Endothelial cell of hepatic sinusoid (primary cell): ENCODE data around the gene CFAP74.

ENCODE experiments used
- in situ Hi-C: cut with HindIII; loops from 2 replicates; pipeline ENCODE4 v1.10.0; 2017; ENCODE audit warnings: low sequenced_read_pairs

CFAP74 gene

GRCh38 chr1:1929639-1930545 lies 73.7 kb downstream of the CFAP74 start:
- in situ Hi-C loops = loop anchor here (5.0 kb wide), 1 partner anchor 62 kb away; no protein-coding TSS in a partner anchor

GRCh38 chr1:1929102-1929638 lies 74.4 kb downstream of the CFAP74 start:
- in situ Hi-C loops = no loop called here

DNA sequence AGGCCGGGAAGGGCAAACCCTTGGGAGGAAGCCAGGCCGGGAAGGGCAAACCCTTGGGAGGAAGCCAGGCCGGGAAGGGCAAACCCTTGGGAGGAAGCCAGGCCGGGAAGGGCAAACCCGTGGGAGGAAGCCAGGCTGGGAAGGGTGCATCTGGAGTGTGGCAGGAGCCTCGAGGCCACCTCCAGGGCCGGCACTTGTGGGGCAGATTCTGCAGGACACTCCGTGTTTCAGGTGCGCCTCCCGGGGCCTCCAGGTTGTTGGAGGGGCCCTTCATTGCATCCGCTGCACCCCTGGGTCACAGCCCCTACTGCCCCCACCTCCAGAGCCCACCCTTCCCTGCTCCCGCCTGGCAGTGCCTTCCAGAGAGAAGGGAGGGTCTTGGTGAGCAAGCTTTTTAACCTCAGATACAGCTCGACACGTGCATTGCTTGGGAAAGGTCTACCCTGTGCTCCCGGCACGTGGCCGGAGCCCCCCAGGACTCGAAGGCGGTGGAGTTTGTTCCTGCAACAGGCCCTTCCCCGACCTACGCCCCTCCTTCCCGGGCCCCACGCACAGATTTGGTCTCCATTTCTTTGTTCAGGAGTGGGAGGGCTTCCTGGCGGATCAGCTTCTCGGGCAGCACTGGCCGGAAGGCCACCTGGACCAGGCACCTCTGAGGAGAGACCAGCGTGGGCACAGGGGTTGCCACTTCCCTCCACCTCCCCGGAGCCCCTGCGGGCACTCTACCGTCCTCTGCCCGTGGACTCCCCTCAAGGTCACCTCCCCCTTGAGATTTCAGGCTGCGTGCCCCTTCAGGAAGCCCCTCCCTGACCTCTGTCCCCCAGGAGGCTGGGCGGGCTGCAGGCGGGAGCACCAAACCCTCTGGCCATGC lies 75.1 kb downstream of the CFAP74 start:
- in situ Hi-C loops = no loop called here

DNA sequence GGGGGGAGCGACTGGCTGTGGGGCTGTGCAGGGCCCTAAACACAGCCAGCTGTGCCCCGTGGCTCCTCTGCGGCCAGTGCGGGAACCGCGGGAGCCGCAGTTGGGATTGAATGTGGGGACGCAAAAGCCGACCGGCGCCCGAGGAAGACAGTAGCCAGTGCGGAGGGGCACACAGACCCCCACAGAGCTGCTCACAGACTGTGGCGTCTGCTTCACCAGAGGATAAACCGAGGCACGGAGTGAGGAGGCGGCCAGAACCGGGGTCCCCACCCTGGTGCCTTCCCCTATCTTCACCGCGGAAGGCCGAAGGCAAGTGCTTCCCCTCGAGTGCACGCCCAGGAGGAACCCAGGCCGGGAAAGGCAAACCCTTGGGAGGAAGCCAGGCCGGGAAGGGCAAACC lies 75.8 kb downstream of the CFAP74 start:
- in situ Hi-C loops = no loop called here

DNA sequence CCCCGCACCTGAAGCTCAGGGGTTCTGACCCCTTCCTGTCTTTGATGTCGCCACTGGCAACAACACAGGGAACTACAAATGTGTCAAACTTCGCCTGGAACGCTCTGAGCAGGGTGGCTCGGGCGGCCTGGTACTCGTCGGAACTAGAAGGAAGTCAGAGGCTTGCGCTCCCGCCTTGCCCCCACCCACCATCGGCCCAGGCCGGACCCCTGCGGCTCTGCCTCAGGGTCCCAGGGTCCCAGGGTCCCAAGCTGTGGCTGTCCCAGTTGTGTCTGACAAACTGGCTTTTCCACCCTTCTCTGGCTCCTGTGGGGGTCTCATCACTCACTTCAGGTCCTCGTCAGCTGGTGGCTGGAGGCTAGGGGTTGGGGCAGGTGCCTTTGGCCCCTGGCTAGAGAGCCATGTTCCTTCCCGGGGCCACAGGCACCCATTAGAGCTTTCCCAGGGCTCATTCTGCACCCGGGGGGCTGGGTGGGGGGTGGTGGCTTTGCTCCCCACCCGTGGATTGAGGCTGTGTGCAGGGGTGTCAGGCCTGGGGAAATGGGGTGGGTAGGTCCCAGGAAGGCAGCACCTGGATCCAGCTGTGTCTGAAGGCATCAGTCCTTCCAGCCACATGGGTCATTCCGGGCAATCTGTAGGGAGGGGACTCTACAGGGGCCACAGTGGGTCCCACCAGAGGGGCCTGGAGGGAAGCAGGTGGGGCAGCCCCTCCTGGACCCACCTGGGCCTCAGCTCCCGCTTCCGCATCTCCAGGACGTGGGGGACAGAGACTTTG lies 76.5 kb downstream of the CFAP74 start:
- in situ Hi-C loops = no loop called here

GRCh38 chr1:1926346-1926811 lies 77.2 kb downstream of the CFAP74 start:
- in situ Hi-C loops = no loop called here

- in situ Hi-C loops = no loop called here
Measured at GRCh38 chr1:1925437-1926345, 77.9 kb downstream of the CFAP74 start.

- in situ Hi-C loops = no loop called here
Measured at GRCh38 chr1:1924849-1925248, 78.7 kb downstream of the CFAP74 start.

GRCh38 chr1:1924386-1924785 lies 79.2 kb downstream of the CFAP74 start:
- in situ Hi-C loops = no loop called here

- in situ Hi-C loops = no loop called here
Measured at GRCh38 chr1:1922956-1923833, 80.4 kb downstream of the CFAP74 start.

- in situ Hi-C loops = no loop called here
Measured at GRCh38 chr1:1922702-1922955, 81.0 kb downstream of the CFAP74 start.

- in situ Hi-C loops = no loop called here
Measured at GRCh38 chr1:1921901-1922701, 81.5 kb downstream of the CFAP74 start.

DNA sequence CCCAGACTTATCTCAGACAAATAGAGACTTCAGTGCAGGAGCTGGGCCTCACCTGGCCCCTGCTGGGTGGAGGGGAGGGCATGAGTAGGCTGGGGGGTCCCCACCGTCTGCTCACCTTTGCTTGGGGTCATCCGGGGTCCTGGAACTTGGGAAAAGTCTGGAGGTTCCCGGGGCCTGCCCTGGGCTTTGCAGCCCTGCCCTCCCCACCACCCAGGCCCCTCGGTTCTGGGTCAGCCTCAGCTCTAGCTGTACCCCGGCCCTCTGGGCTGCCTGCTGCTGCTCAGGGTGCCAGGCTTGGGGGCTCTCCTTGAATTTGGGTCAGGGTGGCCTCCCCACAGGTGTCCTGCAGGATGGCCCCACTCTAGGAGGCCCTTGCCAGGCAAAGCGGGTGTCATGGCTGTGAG lies 82.1 kb downstream of the CFAP74 start:
- in situ Hi-C loops = no loop called here

DNA sequence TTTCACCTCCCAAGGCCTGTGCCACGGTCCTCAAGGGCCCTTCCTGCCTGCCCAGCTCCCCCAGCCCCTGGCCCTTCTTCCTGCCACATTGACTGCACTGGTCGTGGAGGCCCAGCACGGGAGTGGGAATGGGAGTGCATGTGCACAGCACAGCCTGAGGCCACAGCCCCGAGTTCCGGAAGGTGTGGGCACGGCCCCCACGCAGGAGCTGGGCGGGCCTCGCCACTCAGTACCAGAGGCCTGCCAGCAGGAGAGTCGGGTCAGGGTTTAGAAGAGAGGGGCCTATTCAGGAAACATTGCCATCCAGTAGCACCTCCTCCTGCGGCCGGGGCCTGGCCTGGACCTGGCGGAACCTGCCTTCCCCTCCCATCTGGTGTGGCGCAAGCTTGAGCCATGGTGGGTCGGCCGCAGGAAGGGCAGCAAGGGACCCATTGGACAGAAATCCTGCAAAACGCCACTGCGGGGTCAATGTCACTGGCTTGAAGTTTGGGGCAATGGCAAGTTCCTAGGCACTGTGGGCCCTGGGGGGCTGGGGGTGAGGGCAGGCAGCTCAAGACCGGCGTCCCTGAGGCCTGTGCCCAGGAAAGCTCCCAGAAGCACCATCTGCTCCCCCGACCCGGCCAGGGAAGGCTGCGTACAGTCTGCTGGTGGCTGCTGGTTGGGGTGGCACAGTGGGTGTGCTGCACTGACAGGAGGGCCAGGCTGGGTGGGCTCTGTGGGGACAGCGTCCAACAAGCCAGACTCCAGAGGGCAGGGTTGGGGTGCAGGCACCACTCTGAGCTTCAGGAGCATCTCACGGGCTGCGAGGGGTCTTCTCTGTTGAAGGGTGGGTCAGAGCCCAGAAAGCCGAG lies 82.8 kb downstream of the CFAP74 start:
- in situ Hi-C loops = no loop called here

DNA sequence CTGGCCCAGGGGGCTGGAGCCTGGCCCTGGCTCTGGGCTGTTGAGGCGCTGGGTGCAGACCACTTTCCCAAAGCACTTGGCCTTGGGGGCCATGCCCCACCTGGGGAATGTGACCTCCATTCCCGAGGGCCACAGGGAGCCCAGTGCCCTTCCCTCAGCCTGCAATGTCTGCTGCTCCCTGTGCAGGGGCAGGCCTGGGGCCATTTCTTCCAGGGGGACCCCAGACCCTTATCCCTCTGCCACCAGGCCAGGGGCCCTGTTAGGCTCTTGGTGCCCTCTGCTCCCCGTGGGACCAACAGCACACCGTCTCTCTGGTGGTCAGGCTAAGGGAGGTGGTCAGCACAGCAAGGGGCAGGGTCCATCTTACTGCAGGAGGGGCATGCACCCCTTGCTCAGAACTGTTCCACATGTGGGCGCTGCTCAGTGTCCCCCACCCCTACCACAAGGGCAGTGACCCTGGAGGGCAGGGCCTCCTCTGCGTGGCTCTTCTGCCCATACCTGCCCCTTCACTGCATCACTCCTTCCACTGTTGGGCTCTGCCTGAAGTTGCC lies 83.5 kb downstream of the CFAP74 start:
- in situ Hi-C loops = no loop called here

GRCh38 chr1:1919304-1920056 lies 84.1 kb downstream of the CFAP74 start:
- in situ Hi-C loops = no loop called here
